VCaP (cell line): ENCODE results near the gene TEX26.

ENCODE experiments used
- H3K27ac ChIP-seq: fragments of 450-650 bp; 2 replicates; pipeline ENCODE4 v1.5.1; 2017
- CTCF ChIP-seq: fragments of 450-650 bp; conservative IDR thresholded peaks from 2 replicates; pipeline ENCODE4 v1.5.1; 2017; ENCODE audit warnings: mild to moderate bottlenecking, moderate library complexity

The TEX26 gene

GRCh38 chr13:30976025-30976424, 43.6 kb downstream of the TEX26 start:
- H3K27ac ChIP-seq = no peak overlapping the region
- TF ChIP-seq CTCF = no peak

- no peak overlapping the region for H3K27ac ChIP-seq
- TF ChIP-seq CTCF = peak; percentile 49
Observed at GRCh38 chr13:30978981-30979956, 46.8 kb downstream of the TEX26 start.

- no peak for TF ChIP-seq CTCF
- H3K27ac ChIP-seq = no peak overlapping the region
Observed at GRCh38 chr13:30982506-30982905, 50.0 kb downstream of the TEX26 start.

GRCh38 chr13:30982906-30983305, 50.5 kb downstream of the TEX26 start:
- H3K27ac ChIP-seq = no peak overlapping the region
- TF ChIP-seq CTCF = no peak

GRCh38 chr13:30983431-30983830, 51.0 kb downstream of the TEX26 start:
- no peak for TF ChIP-seq CTCF

GRCh38 chr13:30984620-30985019, 52.2 kb downstream of the TEX26 start:
- no peak for TF ChIP-seq CTCF

More at GRCh38 chr13:30983431-30983830, 51.0 kb downstream of the TEX26 start:
- no peak overlapping the region for H3K27ac ChIP-seq

GRCh38 chr13:30985637-30986205, 53.3 kb downstream of the TEX26 start:
- H3K27ac ChIP-seq = no peak overlapping the region
- no peak for TF ChIP-seq CTCF

More at GRCh38 chr13:30984620-30985019, 52.2 kb downstream of the TEX26 start:
- no peak overlapping the region for H3K27ac ChIP-seq
